Measurements from ENCODE around the gene MCU.

The MCU gene

GRCh38 chr10:72702868-72703581 lies 11.1 kb downstream of the MCU start:
- in situ Hi-C loops (cut with HindIII; ENCODE audit: low sequenced_read_pairs), result no loop called here
- no peak for DNase-seq (ENCODE audit: low read depth)
- no peak overlapping the region for H3K4me3 ChIP-seq (ENCODE audit: low read depth, low read length)
- peak; percentile 14 for TF ChIP-seq CTCF (IDR thresholded peaks at IDR 0.05; ENCODE audit: low read depth, low read length, missing control alignments)

GRCh38 chr10:72704117-72704516 lies 12.2 kb downstream of the MCU start:
- no peak for DNase-seq (ENCODE audit: low read depth)
- no peak overlapping the region for H3K4me3 ChIP-seq (ENCODE audit: low read depth, low read length)
- in situ Hi-C loops (cut with HindIII; ENCODE audit: low sequenced_read_pairs), result no loop called here
- TF ChIP-seq CTCF (IDR thresholded peaks at IDR 0.05; ENCODE audit: low read depth, low read length, missing control alignments), result no peak

GRCh38 chr10:72709041-72709440 lies 17.1 kb downstream of the MCU start:
- no peak overlapping the region for H3K4me3 ChIP-seq (ENCODE audit: low read depth, low read length)
- TF ChIP-seq CTCF (IDR thresholded peaks at IDR 0.05; ENCODE audit: low read depth, low read length, missing control alignments), result no peak
- DNase-seq (ENCODE audit: low read depth), result no peak
- in situ Hi-C loops (cut with HindIII; ENCODE audit: low sequenced_read_pairs), result no loop called here

- DNase-seq (ENCODE audit: low read depth), result no peak
- in situ Hi-C loops (cut with HindIII; ENCODE audit: low sequenced_read_pairs), result no loop called here
- no peak for TF ChIP-seq CTCF (IDR thresholded peaks at IDR 0.05; ENCODE audit: low read depth, low read length, missing control alignments)
- no peak overlapping the region for H3K4me3 ChIP-seq (ENCODE audit: low read depth, low read length)
Observed at GRCh38 chr10:72712136-72712535, 20.2 kb downstream of the MCU start.

GRCh38 chr10:72719941-72720592 lies 28.1 kb downstream of the MCU start:
- no peak for DNase-seq (ENCODE audit: low read depth)
- in situ Hi-C loops (cut with HindIII; ENCODE audit: low sequenced_read_pairs), result no loop called here
- no peak for TF ChIP-seq CTCF (IDR thresholded peaks at IDR 0.05; ENCODE audit: low read depth, low read length, missing control alignments)
- no peak overlapping the region for H3K4me3 ChIP-seq (ENCODE audit: low read depth, low read length)

- DNase-seq (ENCODE audit: low read depth), result no peak
- no peak for TF ChIP-seq CTCF (IDR thresholded peaks at IDR 0.05; ENCODE audit: low read depth, low read length, missing control alignments)
- no peak overlapping the region for H3K4me3 ChIP-seq (ENCODE audit: low read depth, low read length)
- in situ Hi-C loops (cut with HindIII; ENCODE audit: low sequenced_read_pairs), result no loop called here
Observed at GRCh38 chr10:72720814-72721660, 29.1 kb downstream of the MCU start.
